Measurements from ENCODE around the gene GSTA2.
"Not testable (repeated sequence)": the region's sequence is repeated elsewhere in the genome, so short reads cannot be mapped to it uniquely, and the experiment has no call there.

The GSTA2 gene

DNA sequence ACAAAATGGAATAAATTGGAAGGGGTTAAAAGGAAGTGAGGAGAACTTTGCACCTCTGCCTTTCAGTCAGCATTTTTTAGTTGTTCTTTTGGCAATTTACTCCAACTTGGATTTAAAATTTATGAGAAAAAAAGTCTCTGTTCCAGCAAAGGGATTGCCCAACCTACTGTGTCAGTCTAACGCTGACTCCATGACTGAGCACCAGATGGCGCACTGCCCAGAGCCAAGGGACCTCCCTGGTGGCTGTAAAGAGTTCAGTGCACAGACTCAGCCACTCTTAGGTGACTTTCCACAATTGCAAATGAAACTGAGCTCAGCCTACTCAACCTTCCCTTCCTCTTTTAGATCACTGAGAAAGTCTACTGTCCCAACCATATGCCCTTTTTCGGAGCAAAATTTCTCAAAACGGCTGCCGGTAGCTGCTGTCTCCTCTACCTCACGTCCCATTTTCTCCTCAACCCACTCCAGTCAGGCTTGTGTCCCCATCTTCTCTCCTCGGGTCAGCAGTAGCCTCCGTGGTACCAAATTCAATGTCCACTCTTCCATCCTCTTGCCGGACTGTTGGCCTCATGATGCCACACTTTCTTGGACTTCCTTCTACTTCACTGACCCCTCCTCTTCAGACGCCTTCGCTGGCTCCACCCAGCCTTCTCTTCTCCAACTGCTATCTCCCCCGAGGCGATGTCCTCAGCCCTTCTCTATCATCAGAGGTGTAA is 38.7 kb downstream of the GSTA2 start:
- DNase-seq: peak; percentile 14

DNA sequence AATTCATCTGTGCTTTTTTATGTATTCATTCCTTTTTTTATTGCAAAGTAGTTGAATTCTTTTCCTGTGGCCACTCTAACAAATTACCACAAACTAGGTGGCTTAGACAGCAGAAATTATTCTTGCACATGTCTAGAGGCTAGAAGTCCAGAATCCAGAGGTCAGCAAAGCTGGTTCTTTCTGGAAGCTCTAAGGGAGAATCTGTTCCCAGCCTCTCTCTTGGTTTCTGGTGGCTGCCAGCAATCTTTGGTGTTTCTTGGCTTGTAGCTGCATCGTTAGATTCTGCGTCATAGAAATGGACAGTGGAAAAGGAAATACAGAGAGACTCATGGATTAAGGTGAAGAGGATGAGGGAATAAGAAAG is 39.3 kb downstream of the GSTA2 start:
- no peak for DNase-seq

GRCh38 chr6:52720321-52720720 is 43.0 kb downstream of the GSTA2 start:
- no peak for DNase-seq

- DNase-seq: no peak
These were observed 44.7 kb downstream of the GSTA2 start for GRCh38 chr6:52718550-52718949.

DNA sequence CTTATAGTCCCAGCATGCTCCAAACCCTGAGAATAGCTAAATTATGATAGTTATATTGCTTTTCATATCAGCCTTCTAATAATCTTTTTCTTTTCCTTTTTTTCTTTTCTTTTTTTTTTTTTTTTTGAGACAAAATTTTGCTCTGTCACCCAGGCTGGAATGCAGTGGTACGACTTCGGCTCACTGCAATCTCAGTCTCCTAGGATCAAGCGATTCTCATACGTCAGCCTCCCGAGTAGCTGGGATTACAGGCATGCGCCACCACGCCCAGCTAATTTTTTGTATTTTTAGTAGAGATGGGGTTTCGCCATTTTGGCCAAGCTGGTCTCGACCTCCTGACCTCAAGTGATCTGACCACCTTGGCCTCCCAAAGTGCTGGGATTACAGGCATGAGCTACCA is 48.5 kb downstream of the GSTA2 start:
- not testable (repeated sequence) for DNase-seq

- DNase-seq: no peak
These were observed 51.1 kb downstream of the GSTA2 start for GRCh38 chr6:52712136-52712535.

GRCh38 chr6:52707963-52708680 is 55.2 kb downstream of the GSTA2 start:
- DNase-seq: no peak

- DNase-seq: no peak
These were observed 57.3 kb downstream of the GSTA2 start for GRCh38 chr6:52706001-52706400.

GRCh38 chr6:52704781-52705502 is 58.3 kb downstream of the GSTA2 start:
- not testable (repeated sequence) for DNase-seq

GRCh38 chr6:52704060-52704459 is 59.2 kb downstream of the GSTA2 start:
- no peak for DNase-seq
